ENCODE data around the gene BCL2L13. TPM values are rescaled to one million over a fixed set of nuclear protein-coding genes. Genes with fewer than 3 reads are reported as not detected.

Gene BCL2L13
- total RNA-seq, 4 donors from 2014 or later: 65.9 to 205 (median 143) TPM

GRCh38 chr22:17729561-17729960 lies 91.0 kb downstream of the BCL2L13 start:
- no peak for TF ChIP-seq CTCF (IDR thresholded peaks at IDR 0.05; ENCODE audit: low read depth)

- TF ChIP-seq CTCF (IDR thresholded peaks at IDR 0.05; ENCODE audit: low read depth): no peak
These were observed 93.8 kb downstream of the BCL2L13 start for GRCh38 chr22:17732251-17732854.

GRCh38 chr22:17733466-17733865 lies 94.9 kb downstream of the BCL2L13 start:
- TF ChIP-seq CTCF (IDR thresholded peaks at IDR 0.05; ENCODE audit: low read depth): no peak

GRCh38 chr22:17734187-17734586 lies 95.6 kb downstream of the BCL2L13 start:
- no peak for TF ChIP-seq CTCF (IDR thresholded peaks at IDR 0.05; ENCODE audit: low read depth)

- no peak for TF ChIP-seq CTCF (IDR thresholded peaks at IDR 0.05; ENCODE audit: low read depth)
These were observed 100.0 kb downstream of the BCL2L13 start for GRCh38 chr22:17738386-17739128.

GRCh38 chr22:17739196-17739975 lies 100.8 kb downstream of the BCL2L13 start:
- TF ChIP-seq CTCF (IDR thresholded peaks at IDR 0.05; ENCODE audit: low read depth): no peak

All from subcutaneous adipose tissue (tissue), 4 donors.